GM19043 (cell line): ENCODE results near the gene RFTN1.
"Not testable (repeated sequence)": the region's sequence is repeated elsewhere in the genome, so short reads cannot be mapped to it uniquely, and the experiment has no call there.

ENCODE experiments used
- ATAC-seq: cut with Tn5 transposase; IDR thresholded peaks from one replicate; pipeline ENCODE4 v1.9.1; 2021; ENCODE audit warnings: low read depth; ENCODE audit not compliant: unreplicated experiment

RFTN1 gene

GRCh38 chr3:16508243-16508578 is 5.3 kb downstream of the RFTN1 start:
- ATAC-seq = no peak

- no peak for ATAC-seq
These were observed 5.8 kb downstream of the RFTN1 start for GRCh38 chr3:16507578-16508242.

- no peak for ATAC-seq
These were observed 6.5 kb downstream of the RFTN1 start for GRCh38 chr3:16506884-16507577.

GRCh38 chr3:16506451-16506850 is 7.0 kb downstream of the RFTN1 start:
- ATAC-seq = no peak

GRCh38 chr3:16504692-16505091 is 8.8 kb downstream of the RFTN1 start:
- ATAC-seq = no peak

GRCh38 chr3:16504242-16504641 is 9.3 kb downstream of the RFTN1 start:
- ATAC-seq = peak; percentile 79

- ATAC-seq = no peak
These were observed 10.2 kb downstream of the RFTN1 start for GRCh38 chr3:16503191-16503776.

- no peak for ATAC-seq
These were observed 11.1 kb downstream of the RFTN1 start for GRCh38 chr3:16502347-16502908.

GRCh38 chr3:16501376-16501775 is 12.1 kb downstream of the RFTN1 start:
- no peak for ATAC-seq

GRCh38 chr3:16500911-16501310 is 12.6 kb downstream of the RFTN1 start:
- ATAC-seq = no peak

GRCh38 chr3:16500093-16500492 is 13.4 kb downstream of the RFTN1 start:
- no peak for ATAC-seq

GRCh38 chr3:16499351-16499750 is 14.1 kb downstream of the RFTN1 start:
- no peak for ATAC-seq

- ATAC-seq = no peak
These were observed 15.2 kb downstream of the RFTN1 start for GRCh38 chr3:16498130-16498890.

GRCh38 chr3:16496408-16497222 is 16.9 kb downstream of the RFTN1 start:
- ATAC-seq = peak; percentile 66

GRCh38 chr3:16496008-16496407 is 17.5 kb downstream of the RFTN1 start:
- peak; percentile 16 for ATAC-seq

GRCh38 chr3:16494814-16495431 is 18.6 kb downstream of the RFTN1 start:
- ATAC-seq = no peak

- no peak for ATAC-seq
These were observed 19.4 kb downstream of the RFTN1 start for GRCh38 chr3:16494094-16494493.

- no peak for ATAC-seq
These were observed 23.4 kb downstream of the RFTN1 start for GRCh38 chr3:16490062-16490619.

GRCh38 chr3:16489326-16490061 is 24.0 kb downstream of the RFTN1 start:
- ATAC-seq = not testable (repeated sequence)
